ENCODE data around the gene ODC1. TPM values are rescaled to one million over a fixed set of nuclear protein-coding genes. Genes with fewer than 3 reads are reported as not detected.

ODC1 gene
- total and polyA plus RNA-seq, 2 donors (not counting 3 experiments of a cell fraction or from before 2014, with no cell fraction given): 109 to 132 TPM

DNA sequence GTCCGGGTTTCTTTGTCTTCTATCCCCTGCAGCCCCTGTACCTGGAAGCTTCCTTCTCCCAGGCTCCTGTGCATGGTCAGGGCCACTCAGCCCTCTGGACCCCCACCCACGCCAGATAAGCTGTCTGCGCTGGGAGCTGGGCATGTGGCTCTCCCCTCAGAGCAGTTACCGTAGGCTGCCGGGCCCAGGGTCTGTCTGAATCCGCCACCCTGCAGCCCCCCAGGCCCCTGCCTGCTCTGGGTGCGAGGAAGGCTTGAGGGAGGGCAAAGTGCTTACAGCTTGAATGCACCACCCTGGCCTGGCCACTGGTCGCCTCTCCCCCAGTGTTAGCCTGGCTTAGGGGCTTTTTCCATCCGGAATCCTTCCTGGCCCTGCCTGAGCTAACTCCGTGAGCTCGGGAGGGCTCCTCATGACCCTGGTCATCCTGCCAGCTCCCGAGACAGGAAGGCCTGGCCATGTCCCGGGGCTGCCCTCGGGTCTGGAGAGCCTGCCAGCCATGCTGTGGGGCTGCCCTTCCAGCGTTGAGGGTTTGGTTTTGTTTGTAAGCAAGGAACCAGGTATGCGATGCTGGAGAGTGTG, 50.7 kb downstream of the ODC1 start:
- dilution Hi-C loops (cut with MboI; ENCODE audit: extremely low pct_ligation_motif_present, low sequenced_read_pairs) (no loop called here), intact Hi-C loops (cut with micrococcal nuclease) (loop anchor here (5.0 kb wide), 1 partner anchor 880 kb away; no protein-coding TSS in a partner anchor)
- Histone ChIP-seq H3K27me3 (ENCODE audit: control insufficient read depth in 2 of 2, insufficient read depth in 2 of 2, low read length in 2 of 2) (no peaks in the 10 kb centered on the region), H3K4me3 (replicated peaks in 1 of 3; ENCODE audit: insufficient read depth in 1 of 3, low read depth in 1 of 3, low read length in 3 of 3) (no peak overlapping the region), H3K9me3 (replicated peaks; ENCODE audit: control insufficient read depth, insufficient read depth, low read length) (no peaks in the 10 kb centered on the region), H3K4me1 (ENCODE audit: control insufficient read depth, extremely low read depth, insufficient read depth, low read length) (peaks cover 40% of the 10 kb centered on the region), H4K20me1 (replicated peaks; ENCODE audit: control insufficient read depth, extremely low read depth, insufficient read depth, low read length) (no peaks in the 10 kb centered on the region), H3K27ac (ENCODE audit: insufficient read depth, low read depth, low read length) (no peak overlapping the region), H3K9me1 (replicated peaks; ENCODE audit: control insufficient read depth, extremely low read depth, insufficient read depth, low read length) (no peaks in the 10 kb centered on the region), H3K9ac (replicated peaks; ENCODE audit: extremely low read depth, insufficient read depth, low read length) (no peak overlapping the region), H3K4me2 (ENCODE audit: insufficient read depth, low read length) (no peak overlapping the region), H2AFZ (ENCODE audit: low read depth, low read length) (no peak overlapping the region), H3K36me3 (ENCODE audit: control insufficient read depth in 2 of 2, extremely low read depth in 1 of 2, insufficient read depth in 2 of 2, low read length in 2 of 2) (peaks cover 0 to 3% of the 10 kb centered on the region in 2 experiments), H3K79me2 (ENCODE audit: control insufficient read depth, insufficient read depth, low read length) (peaks cover 8% of the 10 kb centered on the region)
- no peak for DNase-seq (ENCODE audit: low read depth, low spot score)
- ChIA-PET POLR2A (no interaction called here), CTCF (interaction anchor here (0.6 to 2.5 kb wide), 6 partner anchors 10 to 273 kb away, joined by 3 to 13 read pairs (median 4); no protein-coding TSS in a partner anchor)
- FAIRE-seq: no peak
- BruUV-seq (replicated peaks): no TSS peak
- TF ChIP-seq JUN (IDR thresholded peaks at IDR 0.05; ENCODE audit: borderline replicate concordance, insufficient read depth, insufficient read length, low read depth): no peak
- TF ChIP-seq, protein P1, sequence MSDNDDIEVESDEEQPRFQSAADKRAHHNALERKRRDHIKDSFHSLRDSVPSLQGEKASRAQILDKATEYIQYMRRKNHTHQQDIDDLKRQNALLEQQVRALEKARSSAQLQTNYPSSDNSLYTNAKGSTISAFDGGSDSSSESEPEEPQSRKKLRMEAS (IDR thresholded peaks at IDR 0.05; ENCODE audit: insufficient read depth, insufficient read length): no peak
- TF ChIP-seq, protein P2, sequence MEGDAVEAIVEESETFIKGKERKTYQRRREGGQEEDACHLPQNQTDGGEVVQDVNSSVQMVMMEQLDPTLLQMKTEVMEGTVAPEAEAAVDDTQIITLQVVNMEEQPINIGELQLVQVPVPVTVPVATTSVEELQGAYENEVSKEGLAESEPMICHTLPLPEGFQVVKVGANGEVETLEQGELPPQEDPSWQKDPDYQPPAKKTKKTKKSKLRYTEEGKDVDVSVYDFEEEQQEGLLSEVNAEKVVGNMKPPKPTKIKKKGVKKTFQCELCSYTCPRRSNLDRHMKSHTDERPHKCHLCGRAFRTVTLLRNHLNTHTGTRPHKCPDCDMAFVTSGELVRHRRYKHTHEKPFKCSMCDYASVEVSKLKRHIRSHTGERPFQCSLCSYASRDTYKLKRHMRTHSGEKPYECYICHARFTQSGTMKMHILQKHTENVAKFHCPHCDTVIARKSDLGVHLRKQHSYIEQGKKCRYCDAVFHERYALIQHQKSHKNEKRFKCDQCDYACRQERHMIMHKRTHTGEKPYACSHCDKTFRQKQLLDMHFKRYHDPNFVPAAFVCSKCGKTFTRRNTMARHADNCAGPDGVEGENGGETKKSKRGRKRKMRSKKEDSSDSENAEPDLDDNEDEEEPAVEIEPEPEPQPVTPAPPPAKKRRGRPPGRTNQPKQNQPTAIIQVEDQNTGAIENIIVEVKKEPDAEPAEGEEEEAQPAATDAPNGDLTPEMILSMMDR (IDR thresholded peaks at IDR 0.05; ENCODE audit: extremely low read depth in 1 of 2, insufficient read depth in 1 of 2, low read depth in 1 of 2, low read length in 2 of 2): no peak
- no peak for TF ChIP-seq FOS (IDR thresholded peaks at IDR 0.05; ENCODE audit: borderline replicate concordance, insufficient read depth, low read length)
- no peak for TF ChIP-seq GATA2 (IDR thresholded peaks at IDR 0.05; ENCODE audit: insufficient read depth, insufficient read length, low read depth, low read length)
- no peak for TF ChIP-seq POLR2AphosphoS5 (IDR thresholded peaks at IDR 0.05; ENCODE audit: insufficient read depth, low read depth, low read length)
- no peak for TF ChIP-seq MYC (IDR thresholded peaks at IDR 0.05; ENCODE audit: low read depth, low read length)
- TF ChIP-seq EZH2 (IDR thresholded peaks at IDR 0.05; ENCODE audit: borderline replicate concordance, low read depth, low read length, severe bottlenecking): no peak
- no peak for TF ChIP-seq POLR2A (IDR thresholded peaks at IDR 0.05; ENCODE audit: low read depth, low read length)
